Measurements from ENCODE around the gene NIT1.

NIT1 gene

DNA sequence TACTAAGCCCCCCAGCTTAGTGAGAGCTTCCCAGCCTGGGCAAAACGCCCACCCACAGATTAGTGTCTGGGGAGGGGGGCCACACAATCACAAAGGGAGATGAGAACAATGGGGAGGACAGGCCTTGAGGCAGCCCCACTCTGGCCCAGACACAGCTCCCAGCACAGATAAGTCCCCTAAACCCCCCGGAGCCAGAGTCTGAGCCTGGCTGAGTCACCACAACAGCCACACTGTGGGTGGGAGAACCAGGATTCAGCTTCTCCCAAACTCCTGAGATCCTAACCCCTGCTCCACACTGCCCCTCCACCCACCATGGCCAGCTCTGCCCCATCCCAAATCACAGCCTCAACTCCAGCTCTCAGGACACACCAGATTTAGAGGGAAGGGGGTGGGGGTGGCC is 32.7 kb upstream of the NIT1 start:
- DNase-seq: no peak

GRCh38 chr1:161086457-161086856 is 31.4 kb upstream of the NIT1 start:
- DNase-seq: no peak

GRCh38 chr1:161088587-161089110 is 29.3 kb upstream of the NIT1 start:
- no peak for DNase-seq

GRCh38 chr1:161089251-161089924 is 28.5 kb upstream of the NIT1 start, which contains the start of gene NECTIN4:
Gene NECTIN4 (minus strand): TSS chr1:161089558. CDS start chr1:161089296, 262 bp downstream.
- no peak for DNase-seq

GRCh38 chr1:161089938-161090337 is 28.0 kb upstream of the NIT1 start:
- DNase-seq: no peak

- no peak for DNase-seq
Measured at GRCh38 chr1:161090617-161091016, 27.3 kb upstream of the NIT1 start.

DNA sequence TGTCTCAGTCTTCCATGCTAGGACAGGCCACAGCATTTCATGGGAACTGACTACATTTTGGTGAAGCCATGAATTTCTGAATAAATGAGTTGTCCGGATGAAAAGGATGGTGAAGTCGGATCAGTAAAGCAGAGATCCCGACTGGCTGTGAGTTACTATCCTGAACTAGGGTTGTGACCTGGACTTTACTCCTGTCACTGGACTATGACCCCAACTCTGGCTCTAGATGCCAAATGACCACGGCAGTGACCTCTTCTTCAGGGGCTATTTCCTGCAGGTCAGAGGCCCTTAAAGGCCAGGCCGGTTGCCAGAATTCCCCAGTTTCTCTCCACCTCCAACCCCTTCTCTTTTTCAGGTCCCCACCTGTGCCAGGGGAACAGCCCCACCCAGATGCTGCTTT is 26.8 kb upstream of the NIT1 start:
- no peak for DNase-seq

GRCh38 chr1:161091796-161092507 is 26.0 kb upstream of the NIT1 start:
- DNase-seq: no peak

DNA sequence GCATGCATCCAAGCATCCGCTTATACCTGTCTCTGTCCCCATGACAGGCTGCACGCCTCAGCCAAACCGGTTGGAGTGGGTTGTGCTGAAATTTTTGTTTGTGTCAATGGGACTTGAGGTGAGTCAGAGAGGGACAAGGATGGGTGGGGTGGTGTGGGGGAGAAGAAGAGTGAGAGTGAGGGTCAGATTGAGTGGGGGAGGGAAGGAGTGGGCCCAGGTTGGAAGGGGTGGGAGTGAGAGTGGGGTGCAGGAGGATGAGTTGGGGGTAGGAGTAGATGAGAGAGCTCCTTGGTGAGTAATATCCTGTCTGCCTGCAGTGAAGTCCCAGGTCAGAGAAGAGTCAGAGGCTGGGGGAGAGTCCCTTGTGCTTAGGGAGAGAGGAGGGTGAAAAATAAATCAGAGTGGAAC is 25.3 kb upstream of the NIT1 start:
- DNase-seq: no peak

DNA sequence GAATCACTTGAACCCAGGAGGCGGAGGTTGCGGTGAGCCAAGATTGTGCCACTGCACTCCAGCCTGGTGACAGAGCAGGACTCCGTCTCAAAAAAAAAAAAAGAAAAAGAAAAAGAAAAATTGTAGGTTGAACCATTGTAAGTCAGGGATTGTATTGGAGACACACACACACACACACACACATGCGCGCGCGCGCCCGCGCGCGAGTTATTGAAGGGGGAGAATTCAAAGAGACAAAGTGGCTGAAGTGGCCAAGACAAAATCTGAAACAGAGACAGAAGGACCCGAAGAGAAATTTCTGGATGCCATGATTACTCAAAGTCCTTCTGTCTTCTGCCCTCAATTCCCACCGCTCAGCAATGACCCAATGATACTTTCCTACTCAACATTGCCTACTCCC is 23.4 kb upstream of the NIT1 start:
- no peak for DNase-seq

GRCh38 chr1:161095230-161095629 is 22.7 kb upstream of the NIT1 start:
- no peak for DNase-seq

- DNase-seq: no peak
Measured at GRCh38 chr1:161096015-161096414, 21.9 kb upstream of the NIT1 start.

DNA sequence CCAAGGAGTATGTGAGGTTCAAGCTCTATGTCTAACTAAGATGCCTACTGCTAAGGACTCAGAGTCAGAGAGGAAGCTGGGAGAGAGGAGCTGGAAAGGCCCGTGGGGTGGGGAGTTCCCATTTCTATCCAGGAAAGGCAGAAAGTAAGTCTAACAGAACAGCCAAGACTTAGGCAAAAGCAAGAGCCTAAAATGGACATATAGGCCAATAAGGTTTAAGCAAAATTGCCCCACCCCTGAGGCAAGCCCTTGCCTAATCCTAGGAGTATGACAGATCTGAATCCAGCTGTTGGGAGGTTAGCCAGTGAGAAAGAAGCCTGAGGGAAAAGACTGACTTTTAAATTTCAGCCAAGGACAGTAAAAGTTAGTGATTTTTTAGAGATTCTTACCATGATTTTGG is 21.4 kb upstream of the NIT1 start:
- DNase-seq: no peak

DNA sequence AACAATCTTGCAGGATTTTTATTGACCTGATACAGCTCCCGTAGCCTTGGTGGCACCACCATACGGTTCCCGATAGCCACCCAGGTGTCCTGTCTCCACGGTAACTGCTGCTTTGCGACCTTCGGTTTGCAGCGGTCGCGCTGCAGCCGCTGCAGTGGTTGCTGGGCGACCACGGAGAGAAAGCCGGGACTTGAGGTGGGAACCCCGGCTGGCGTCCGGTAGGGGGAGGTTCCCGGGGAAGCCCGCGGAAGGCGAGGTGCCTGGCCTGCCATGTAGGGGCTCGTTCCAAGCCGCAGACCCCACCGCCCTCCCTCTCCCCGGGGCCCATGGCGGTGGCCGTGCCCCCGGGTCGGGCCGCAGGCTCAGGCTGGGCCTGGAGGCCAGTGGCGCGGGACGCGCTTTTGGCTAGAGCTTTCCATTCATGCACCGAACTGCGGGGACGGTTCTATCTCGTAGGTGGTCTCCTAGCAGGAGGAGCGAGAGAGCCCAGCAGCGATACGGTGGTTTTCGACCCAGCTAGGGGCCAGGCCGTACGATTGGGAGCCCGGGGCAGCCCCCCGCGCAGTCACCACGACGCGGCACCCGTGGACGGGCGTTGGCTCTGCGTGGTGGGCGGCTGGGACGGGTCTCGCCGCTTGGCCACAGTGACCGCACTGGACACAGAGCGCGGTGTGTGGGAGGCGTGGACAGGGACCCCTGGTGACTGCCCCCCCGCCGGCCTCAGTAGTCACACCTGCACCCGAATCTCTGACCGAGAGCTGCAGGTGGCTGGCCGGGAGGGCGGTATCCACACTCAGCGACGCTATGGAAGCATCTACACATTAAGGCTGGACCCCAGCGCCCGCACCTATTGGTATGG is 19.5 kb upstream of the NIT1 start, which contains the start of gene KLHDC9:
Gene KLHDC9, plus strand, starts transcription at position 152 of the 859 bp plus-strand sequence. Its CDS starts 175 bp downstream, at position 327.
- peak; percentile 96 for DNase-seq

DNA sequence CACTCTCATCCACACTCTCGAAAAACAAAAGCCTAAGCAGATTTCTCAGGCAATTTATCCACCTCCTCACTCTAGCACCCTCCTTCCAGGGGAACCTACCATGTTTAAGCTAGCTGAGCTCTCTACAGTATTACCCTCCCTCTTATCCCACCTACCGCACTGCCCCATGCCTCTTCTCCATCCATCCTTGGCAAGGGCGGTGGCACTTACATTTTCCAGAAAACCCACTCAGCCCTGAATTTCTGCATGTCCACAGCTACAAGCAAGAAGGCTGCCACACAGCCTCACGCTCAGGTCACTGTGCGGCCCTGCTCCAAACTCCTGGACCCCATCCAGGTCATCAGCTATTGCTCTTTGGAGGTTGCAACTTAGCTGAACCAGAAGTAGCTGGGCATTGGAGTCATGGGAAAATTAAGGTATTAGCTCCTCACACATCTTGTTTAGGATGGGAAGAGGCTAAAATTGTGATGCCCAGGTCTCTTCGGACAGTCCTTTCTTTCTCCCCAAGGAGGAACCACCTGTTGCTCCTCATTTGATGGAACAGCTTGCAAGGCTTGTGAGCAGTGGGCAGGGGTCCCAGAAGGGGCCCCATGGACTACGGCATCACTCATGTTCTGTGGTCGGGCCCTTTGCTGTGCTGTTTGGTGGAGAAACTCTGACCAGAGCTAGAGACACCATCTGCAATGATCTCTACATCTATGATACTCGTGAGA is 18.7 kb upstream of the NIT1 start:
- DNase-seq: no peak

DNA sequence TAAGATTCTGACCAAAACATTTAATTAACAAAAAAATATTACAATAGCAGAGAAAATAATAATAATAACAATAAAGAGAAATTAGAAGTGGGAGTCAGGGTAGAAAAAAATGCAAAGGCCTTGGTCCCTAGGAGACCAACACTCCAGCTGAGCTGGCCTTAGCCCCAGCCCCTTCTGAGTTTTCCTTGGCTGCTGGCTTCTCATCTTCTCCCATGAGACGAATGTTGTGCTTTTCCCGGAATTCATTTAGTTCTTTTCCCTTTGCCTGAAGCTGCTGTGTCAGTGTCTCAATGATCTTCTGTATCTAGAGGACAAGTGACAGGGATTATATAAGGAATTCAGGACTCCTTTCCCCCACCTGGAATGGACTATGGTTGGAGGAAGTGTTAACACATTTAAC is 17.3 kb upstream of the NIT1 start:
- DNase-seq: no peak

DNA sequence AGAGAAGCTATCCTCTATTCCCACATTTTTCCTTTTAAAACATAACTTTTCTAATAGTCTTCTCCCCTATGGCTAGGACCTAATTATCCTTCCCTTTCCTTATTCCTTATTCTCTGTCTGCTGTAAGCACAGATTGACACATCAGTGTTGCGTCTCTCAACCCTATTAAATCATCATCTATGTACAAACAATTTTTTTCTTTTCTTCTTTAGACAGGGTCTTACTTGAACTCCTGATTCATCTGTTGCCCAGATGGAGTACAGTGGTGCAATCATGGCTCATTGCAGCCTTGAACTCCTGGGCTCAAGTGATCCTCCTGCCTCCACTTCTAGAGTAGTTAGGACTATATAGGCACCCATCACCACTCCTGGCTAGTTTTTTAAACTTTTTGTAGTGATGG is 11.5 kb upstream of the NIT1 start:
- no peak for DNase-seq

GRCh38 chr1:161111117-161111516 is 6.8 kb upstream of the NIT1 start:
- DNase-seq: no peak

GRCh38 chr1:161111527-161111926 is 6.4 kb upstream of the NIT1 start:
- DNase-seq: no peak

- DNase-seq: no peak
Measured at GRCh38 chr1:161113915-161114314, 4.0 kb upstream of the NIT1 start.

DNA sequence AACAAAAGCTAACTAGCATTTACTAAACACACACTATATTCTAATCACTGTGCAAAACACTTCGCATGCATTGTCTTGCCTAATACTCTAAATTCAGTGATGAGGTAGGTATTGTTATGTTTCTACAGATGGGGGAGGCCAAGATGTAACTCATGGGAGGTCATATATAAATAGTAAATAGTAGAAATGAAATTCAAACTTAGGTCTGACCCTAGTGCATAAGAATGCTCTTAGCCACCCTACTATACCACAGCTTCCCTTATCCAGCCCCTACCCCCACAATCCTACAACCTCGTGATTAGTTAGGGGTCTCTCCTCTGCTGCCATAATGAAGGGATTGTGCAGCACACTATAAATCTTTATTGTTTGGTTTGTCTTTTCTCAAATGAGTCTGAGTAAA is 3.3 kb upstream of the NIT1 start:
- DNase-seq: no peak

GRCh38 chr1:161115132-161115711 is 2.7 kb upstream of the NIT1 start:
- DNase-seq: no peak
